Right kidney (tissue), 1 donor: ENCODE results near the gene NR4A1.
A peak's percentile ranks its signal among the peaks of the same experiment; 100 is the strongest.

Experiments
- DNase-seq: peaks from one replicate; pipeline ENCODE4 v3.0.0-alpha.2; 2016

NR4A1 gene

DNA sequence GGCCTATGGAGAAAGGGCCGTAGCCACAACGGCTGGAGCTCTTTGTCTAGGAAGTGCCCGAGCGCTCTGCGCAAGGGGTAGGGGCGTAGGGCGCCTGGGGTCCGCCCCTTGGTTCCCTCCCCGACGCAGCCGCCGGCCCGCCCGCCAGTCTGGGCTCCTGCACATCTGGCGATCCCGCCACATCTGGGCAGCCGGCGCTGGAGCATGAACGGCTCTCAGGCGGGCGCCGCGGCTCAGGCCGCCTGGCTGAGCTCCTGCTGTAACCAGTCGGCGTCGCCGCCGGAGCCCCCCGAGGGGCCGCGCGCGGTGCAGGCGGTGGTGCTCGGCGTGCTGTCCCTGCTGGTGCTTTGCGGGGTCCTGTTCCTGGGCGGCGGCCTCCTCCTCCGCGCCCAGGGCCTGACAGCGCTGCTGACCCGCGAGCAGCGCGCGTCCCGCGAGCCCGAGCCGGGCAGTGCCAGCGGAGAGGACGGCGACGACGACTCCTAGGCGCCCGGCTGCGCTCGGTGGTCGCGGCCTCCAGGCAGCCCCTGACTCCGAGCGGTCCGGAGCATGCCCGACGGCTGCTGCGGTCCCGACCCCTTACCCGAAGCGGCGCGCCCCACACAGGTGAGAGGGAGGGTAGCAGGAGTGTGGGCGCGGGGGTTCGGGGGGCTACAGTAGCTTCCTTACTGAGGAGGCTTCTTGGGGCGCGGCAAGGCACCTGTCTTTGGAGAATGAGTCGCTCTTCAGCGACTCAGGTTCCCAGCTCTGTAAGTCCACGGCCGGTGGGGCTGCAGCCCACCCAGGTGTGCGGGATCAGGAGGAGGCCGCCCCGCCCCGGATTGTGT is 28.5 kb downstream of the NR4A1 start, which contains the start of gene SMIM41:
TSS of gene SMIM41 (plus strand) at position 129 of the 827 bp plus-strand sequence. CDS start at position 205, 76 bp downstream.
- DNase-seq, result peak; percentile 77

- peak; percentile 30 for DNase-seq
Measured at GRCh38 chr12:52080403-52081251, 29.4 kb downstream of the NR4A1 start.

- peak; percentile 39 for DNase-seq
Measured at GRCh38 chr12:52081263-52081733, 30.1 kb downstream of the NR4A1 start.

- peak; percentile 27 for DNase-seq
Measured at GRCh38 chr12:52082026-52082668, 30.9 kb downstream of the NR4A1 start.

- no peak for DNase-seq
Measured at GRCh38 chr12:52082669-52082987, 31.4 kb downstream of the NR4A1 start.

DNA sequence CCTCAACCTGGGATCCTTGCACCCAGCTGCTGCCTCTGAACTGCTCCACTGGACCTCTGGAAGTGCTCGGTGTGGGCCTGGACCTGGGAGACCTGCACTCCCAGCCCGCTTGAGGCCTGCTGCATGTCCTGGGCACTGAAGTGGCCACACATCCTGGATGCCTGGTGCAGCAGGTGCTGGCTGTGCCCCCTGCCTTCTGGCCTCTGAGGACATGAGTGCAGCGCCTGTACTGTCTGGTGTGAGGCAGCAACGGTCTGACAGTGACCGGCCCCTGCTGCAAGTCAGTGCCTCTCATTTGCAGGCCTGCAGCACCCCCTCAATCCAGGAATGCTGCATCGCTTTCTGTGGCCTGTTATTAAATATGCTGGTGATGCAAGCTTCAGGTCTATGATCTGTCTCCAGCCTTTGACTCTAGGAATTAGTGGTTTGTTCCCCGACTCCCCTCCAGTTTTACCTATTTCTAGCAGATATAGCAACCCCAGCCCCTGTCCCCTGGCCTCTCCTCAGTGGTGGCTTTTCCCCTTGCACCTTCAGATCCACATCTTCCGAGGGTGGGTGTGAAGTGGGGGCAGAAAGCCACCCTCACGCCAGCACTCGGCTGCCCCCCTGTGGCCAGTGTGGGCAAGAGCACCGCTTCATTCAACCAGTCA is 31.9 kb downstream of the NR4A1 start:
- peak; percentile 45 for DNase-seq

DNA sequence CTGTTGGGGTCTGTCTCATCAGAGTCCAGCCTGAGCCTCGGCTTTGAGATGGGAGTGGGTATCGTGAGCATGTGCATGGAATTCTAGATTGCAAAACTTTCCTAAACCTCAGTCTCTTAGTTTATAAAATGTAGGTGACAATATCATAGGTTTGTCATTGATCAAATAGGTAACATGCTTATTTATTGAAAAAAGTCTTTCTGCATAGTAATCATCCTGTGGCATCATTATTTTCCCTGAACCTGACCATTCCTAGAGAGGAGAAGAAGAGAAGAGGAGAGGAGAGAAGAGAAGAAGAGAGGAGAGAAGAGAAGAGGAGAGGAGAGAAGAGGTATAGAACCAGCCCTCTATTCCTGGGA is 32.4 kb downstream of the NR4A1 start:
- DNase-seq, result no peak

GRCh38 chr12:52084491-52085231 is 33.4 kb downstream of the NR4A1 start:
- DNase-seq, result no peak

DNA sequence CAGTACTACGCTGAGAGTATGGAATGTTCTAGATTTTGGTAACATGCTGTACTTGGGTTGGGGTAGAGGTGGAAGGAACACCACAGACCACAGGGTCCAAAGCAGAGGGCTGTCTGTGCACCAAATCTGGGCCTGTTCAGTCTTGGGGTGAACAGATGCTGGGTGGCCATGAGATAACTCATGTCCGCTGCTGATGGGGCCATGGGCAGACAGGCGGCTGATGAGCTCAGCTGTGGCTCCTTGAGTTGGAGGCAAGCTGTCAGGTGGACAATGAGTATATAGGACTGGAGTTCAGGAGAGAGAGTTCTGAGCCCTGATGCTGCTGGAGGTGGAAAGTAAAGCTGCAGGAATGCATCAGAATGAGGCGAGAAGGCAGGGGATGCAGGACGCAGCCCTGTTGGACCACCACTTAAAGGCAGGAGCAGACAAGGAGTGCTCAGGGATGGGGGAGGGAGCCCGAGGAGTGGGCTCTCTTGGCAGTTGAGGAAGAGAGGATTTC is 34.5 kb downstream of the NR4A1 start:
- no peak for DNase-seq

GRCh38 chr12:52086366-52086765 is 35.1 kb downstream of the NR4A1 start:
- no peak for DNase-seq

DNA sequence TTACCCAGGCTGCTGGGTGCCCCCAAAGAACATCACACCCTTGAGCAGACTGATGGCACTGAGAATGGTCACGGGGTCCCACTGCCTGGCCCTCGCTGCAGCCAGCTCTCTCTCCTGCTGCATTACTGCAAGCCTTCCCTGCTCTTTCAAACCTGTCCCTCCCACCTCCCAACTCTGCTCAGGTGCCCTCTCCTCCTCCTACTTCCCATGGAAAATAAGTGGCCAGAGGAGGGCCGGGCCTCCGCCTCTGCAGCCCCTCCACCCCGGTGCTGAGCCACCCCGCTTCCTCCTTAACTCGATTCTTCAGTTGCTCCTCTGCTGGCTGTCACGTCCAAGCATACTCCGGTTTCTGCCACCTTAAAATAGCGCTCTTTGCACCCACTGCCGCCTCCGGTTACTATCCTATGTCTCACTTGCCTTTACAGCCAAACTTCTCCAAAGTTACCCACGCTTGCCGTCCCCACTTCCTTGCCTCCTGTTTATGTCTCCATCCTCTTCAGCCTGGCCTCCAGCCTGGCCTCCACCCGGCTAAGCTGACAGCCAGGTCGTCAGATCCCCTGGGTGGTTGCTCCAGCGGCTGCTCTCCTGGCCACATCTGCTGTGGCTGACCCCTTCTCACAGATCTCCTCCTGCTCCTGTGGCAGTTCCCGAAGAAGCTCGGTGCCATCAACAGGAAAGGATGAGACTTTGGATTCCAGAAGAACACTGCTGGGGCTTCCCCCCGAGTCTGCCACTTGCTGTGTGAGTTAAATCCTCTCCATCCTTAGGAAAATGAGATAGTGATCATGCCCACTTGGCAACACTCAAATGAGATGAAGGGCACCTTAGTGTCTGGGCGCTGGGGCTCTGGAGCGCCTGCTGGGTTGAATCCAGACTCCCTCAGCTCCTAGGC is 35.9 kb downstream of the NR4A1 start:
- DNase-seq, result no peak

GRCh38 chr12:52087961-52088820 is 36.9 kb downstream of the NR4A1 start:
- no peak for DNase-seq

DNA sequence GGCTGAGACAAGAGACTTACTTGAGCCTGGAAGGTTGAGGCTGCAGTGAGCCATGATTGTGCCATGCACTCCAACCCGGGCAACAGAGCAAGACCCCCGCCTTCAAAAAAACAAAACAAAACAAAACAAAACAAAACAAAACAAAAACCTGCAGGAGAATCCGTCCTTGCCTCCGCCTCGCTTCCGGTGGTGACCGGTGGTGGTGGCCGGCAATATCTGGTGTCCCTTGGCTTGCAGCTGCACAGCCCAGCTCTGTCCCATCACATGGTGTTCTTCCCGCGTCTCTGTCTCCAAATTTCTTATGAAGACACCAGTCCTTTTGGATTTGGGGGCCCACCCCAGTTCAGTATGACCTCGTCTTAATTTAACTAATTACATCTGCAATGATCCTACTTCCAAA is 38.2 kb downstream of the NR4A1 start:
- DNase-seq, result no peak

GRCh38 chr12:52090291-52090690 is 39.0 kb downstream of the NR4A1 start:
- no peak for DNase-seq

GRCh38 chr12:52091061-52091460 is 39.8 kb downstream of the NR4A1 start:
- no peak for DNase-seq

- DNase-seq, result no peak
Measured at GRCh38 chr12:52091869-52092268, 40.6 kb downstream of the NR4A1 start.

DNA sequence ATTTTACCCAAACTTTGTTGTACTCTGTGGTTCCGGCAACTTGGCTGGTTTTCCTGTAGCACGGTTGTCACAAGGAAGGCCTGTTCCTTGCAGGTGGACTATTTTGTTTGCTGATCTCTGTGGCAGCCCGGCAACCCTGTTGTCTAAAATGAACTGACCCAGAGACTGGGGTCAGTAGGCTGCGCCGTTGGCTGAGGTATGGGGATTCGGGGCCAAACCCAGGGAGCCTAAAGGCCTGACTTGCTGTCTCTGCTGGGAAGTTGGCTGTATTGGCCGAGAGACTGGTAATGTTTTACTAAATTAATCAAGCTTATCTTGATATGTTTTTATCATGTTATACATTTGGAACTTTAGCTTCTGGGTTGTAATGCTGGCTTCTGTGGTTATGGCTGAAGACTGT is 42.1 kb downstream of the NR4A1 start:
- no peak for DNase-seq

- DNase-seq, result no peak
Measured at GRCh38 chr12:52096332-52097044, 45.2 kb downstream of the NR4A1 start.
